Adipocyte (in vitro differentiated cells): ENCODE results near the gene TMEM52.

Experiments
- DNase-seq: peaks from one replicate; pipeline ENCODE4 v3.0.0-alpha.2; 2015; ENCODE audit warnings: low read depth
- H3K27me3 ChIP-seq: replicated peaks from 2 replicates; pipeline ENCODE4 v1.7.0; 2013; ENCODE audit warnings: mild to moderate bottlenecking, low read length, moderate library complexity; ENCODE audit not compliant: control insufficient read depth, insufficient read depth
- H3K36me3 ChIP-seq: 2 replicates; pipeline ENCODE4 v1.7.0; 2013; ENCODE audit warnings: low read length, mild to moderate bottlenecking, moderate library complexity; ENCODE audit not compliant: control insufficient read depth, insufficient read depth, severe bottlenecking
- H3K4me1 ChIP-seq: 2 replicates; pipeline ENCODE4 v1.7.0; 2013; ENCODE audit warnings: mild to moderate bottlenecking, low read length, moderate library complexity; ENCODE audit not compliant: control insufficient read depth, insufficient read depth
- H3K4me3 ChIP-seq: 2 replicates; pipeline ENCODE4 v1.7.0; 2013; ENCODE audit warnings: mild to moderate bottlenecking, low read length, moderate library complexity
- H3K9ac ChIP-seq: 2 replicates; pipeline ENCODE4 v1.7.0; 2013; ENCODE audit warnings: mild to moderate bottlenecking, low read length, moderate library complexity
- H3K9me3 ChIP-seq: 2 replicates; pipeline ENCODE4 v1.7.0; 2013; ENCODE audit warnings: mild to moderate bottlenecking, low read length, moderate library complexity; ENCODE audit not compliant: control insufficient read depth

TMEM52 gene

DNA sequence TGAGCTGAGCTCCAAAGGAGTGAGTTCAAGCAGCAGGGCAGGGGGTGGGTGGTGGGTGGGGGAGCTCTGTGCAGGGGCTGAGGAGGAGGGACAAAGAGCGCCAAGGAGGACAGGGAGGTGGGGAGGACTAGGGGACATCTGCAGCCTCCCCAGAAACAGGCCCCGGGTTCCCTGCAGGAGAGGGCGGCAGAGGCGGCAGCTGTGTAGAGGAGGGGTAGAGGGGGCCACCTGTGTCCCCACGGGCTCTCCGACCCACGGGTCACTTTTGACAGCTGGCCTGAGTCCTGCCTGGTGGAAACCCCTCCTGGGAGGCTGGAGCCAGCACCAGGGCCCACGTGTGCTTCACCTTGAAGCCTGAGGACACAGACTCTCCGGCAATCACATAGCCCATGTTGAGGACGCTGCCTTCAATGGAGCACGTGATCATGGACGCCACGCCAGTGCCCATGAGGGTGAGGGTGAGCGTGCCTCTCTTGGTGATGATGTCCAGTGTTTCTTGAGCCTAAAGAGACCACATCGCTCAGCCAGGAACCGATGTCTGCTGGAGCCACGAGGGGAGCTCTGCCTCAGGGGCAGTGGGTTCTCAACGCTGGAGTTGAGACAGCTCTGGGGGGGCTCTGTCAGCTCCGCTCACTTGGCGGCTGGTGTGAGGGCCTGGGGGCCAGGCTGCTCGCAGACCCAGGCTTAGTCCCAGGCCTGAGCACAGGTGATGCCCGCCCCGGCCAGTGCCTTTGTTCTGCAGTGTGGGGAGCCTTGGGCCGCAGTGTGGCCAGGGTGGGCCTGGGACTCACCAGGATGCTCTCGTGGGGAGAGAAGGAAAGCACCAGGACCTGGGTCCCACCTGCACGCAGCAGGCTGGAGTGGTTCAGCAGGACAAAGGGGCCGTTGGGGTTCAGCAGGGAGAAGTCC, 6.6 kb upstream of the TMEM52 start:
- no peaks in the 10 kb centered on the region for H3K36me3 ChIP-seq
- DNase-seq = no peak
- no peaks in the 10 kb centered on the region for H3K4me1 ChIP-seq
- H3K9me3 ChIP-seq = no peaks in the 10 kb centered on the region
- H3K27me3 ChIP-seq = peaks cover 10% of the 10 kb centered on the region
- H3K9ac ChIP-seq = no peak overlapping the region
- no peak overlapping the region for H3K4me3 ChIP-seq

- H3K9me3 ChIP-seq = no peaks in the 10 kb centered on the region
- no peak for DNase-seq
- H3K9ac ChIP-seq = no peak overlapping the region
- no peaks in the 10 kb centered on the region for H3K36me3 ChIP-seq
- H3K4me3 ChIP-seq = no peak overlapping the region
- peaks cover 10% of the 10 kb centered on the region for H3K27me3 ChIP-seq
- H3K4me1 ChIP-seq = no peaks in the 10 kb centered on the region
These were observed 5.8 kb upstream of the TMEM52 start for GRCh38 chr1:1924849-1925248.

DNA sequence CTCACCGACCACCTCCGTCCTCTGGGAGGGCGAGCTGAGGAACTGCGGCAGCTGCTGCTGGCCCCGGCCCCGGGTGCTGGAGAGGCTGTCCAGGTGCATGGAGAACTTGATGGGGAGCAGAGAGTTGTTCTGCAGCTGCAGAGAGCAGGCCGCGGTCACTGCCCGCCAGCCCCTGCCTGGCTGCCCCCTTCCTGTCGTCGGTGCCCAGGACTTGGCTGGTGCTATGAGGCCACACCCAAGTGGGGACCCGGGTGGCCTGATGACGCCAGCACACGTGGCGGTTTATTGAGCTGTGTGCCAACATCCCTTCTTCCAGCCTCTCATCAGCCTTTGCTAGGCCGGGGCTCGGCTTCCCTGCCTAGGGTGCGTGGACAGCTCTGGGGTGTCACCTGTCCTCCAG, 5.3 kb upstream of the TMEM52 start:
- no peak overlapping the region for H3K4me3 ChIP-seq
- peaks cover 10% of the 10 kb centered on the region for H3K27me3 ChIP-seq
- no peak for DNase-seq
- H3K9ac ChIP-seq = no peak overlapping the region
- no peaks in the 10 kb centered on the region for H3K9me3 ChIP-seq
- no peaks in the 10 kb centered on the region for H3K36me3 ChIP-seq
- H3K4me1 ChIP-seq = no peaks in the 10 kb centered on the region

DNA sequence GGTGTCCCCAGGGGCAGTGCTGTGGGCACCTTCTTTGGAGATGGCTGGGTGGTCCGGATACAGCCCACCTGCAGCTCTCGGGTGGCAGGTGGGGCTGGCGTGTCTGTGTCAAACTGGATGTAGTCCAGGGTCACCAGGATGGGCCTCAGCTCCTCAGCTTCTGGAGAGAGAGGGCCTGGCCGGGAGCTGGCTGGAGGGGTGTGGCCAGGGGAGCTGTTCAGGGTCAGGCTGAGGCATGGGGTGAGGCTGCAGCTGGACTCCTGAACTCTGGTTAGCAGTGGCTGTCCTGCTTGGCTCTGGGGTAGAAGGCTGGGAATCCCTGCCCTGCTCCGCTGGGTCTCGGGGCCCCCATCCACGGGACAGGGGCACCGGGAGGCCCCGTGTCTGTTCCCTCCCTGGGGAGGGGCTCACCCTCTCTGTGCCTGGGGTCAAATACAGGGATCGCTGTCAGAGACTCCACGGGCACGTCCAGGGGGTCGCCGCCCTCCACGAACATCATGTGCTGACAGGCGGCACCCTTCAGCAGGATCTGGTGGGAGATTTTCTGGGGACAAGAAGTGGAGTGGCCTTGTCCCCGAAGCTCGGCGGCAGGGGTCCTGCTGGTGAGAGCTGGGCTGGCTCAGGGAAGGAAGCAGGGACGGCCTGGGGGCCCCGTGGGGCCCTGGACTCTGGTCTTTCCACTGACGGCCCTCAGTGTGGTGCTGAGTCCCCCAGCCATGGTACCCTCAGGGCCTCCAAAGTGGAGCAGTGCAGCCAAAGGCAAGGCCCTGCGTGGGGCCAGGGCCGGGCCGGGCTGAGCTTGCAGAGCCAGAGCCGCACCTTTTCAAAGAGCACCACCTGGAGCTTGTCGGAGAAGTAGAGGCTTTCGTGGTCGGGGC, 4.1 kb upstream of the TMEM52 start:
- DNase-seq = no peak
- peaks cover 8% of the 10 kb centered on the region for H3K27me3 ChIP-seq

DNA sequence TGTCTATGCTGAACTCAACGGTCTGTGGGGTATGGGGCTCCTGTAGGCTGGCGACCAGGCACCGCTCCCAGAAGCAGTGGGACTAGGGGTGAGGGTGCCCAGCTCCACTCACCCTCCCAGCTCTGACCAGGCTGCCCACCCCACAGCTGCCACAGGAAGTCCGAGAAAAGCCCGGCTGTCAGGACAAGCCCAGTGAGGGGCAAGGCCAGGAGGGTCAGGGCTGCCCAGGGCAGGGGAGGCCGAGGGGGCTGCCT, 3.5 kb upstream of the TMEM52 start:
- no peaks in the 10 kb centered on the region for H3K36me3 ChIP-seq
- no peak overlapping the region for H3K9ac ChIP-seq
- no peak for DNase-seq
- H3K4me3 ChIP-seq = no peak overlapping the region
- H3K9me3 ChIP-seq = no peaks in the 10 kb centered on the region
- H3K27me3 ChIP-seq = peaks cover 13% of the 10 kb centered on the region
- peaks cover 8% of the 10 kb centered on the region for H3K4me1 ChIP-seq

More for the DNA sequence above, 4.1 kb upstream of the TMEM52 start:
- Histone ChIP-seq H3K4me1 (peaks cover 8% of the 10 kb centered on the region), H3K9me3 (no peaks in the 10 kb centered on the region), H3K36me3 (no peaks in the 10 kb centered on the region), H3K9ac (no peak overlapping the region), H3K4me3 (no peak overlapping the region)

DNA sequence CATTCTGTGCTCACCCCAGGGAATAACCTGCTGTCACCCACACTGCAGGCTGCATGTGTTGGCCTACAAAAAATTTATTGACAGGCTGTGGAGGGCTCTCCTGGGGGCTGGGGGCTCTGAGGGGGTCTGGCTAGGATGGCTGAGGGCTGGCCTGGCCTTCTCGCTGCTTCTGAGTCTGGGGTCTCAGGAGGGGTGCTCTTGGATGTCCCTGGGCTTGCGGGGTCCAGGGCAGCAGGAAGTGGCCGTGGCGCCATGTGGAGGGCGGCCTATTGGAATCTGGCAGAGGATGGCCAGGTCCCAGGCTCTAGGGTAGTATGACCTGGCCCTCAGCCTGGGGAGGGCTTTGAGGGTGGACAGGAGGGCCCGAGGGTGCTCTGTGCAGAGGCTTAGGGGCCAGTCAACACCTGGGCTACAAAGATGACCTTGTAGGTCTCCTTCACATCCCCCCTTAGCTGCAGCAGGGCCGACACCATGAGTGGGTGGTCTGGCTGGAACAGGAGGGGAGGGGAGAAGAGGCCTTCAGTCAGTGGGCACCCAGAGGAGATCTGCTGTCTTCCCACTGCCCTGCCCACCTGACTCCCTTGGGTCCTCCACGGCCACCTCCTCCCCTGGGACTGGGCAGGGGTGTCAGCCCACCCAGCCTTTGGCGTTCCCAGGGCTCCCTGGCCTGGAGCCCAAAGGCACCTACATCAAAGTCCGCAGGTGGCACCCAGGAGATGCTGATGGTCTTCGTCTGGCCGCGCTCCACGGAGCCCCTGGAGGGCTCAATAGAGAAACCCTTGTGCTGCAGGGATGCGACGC, 3.0 kb upstream of the TMEM52 start:
- no peak overlapping the region for H3K4me3 ChIP-seq
- H3K4me1 ChIP-seq = peaks cover 8% of the 10 kb centered on the region
- no peak for DNase-seq
- peaks cover 18% of the 10 kb centered on the region for H3K27me3 ChIP-seq
- H3K9ac ChIP-seq = no peak overlapping the region
- no peaks in the 10 kb centered on the region for H3K36me3 ChIP-seq
- H3K9me3 ChIP-seq = no peaks in the 10 kb centered on the region

- H3K4me1 ChIP-seq = peaks cover 8% of the 10 kb centered on the region
- no peaks in the 10 kb centered on the region for H3K36me3 ChIP-seq
- no peak for DNase-seq
- no peak overlapping the region for H3K9ac ChIP-seq
- H3K9me3 ChIP-seq = no peaks in the 10 kb centered on the region
- no peak overlapping the region for H3K4me3 ChIP-seq
- H3K27me3 ChIP-seq = peaks cover 18% of the 10 kb centered on the region
These were observed 2.4 kb upstream of the TMEM52 start for GRCh38 chr1:1921459-1921862.

GRCh38 chr1:1920608-1921458, 1.8 kb upstream of the TMEM52 start:
- peaks cover 8% of the 10 kb centered on the region for H3K4me1 ChIP-seq
- H3K36me3 ChIP-seq = no peaks in the 10 kb centered on the region
- no peaks in the 10 kb centered on the region for H3K9me3 ChIP-seq
- peaks cover 20% of the 10 kb centered on the region for H3K27me3 ChIP-seq
- DNase-seq = no peak
- no peak overlapping the region for H3K4me3 ChIP-seq
- H3K9ac ChIP-seq = no peak overlapping the region

- H3K9me3 ChIP-seq = no peaks in the 10 kb centered on the region
- DNase-seq = no peak
- no peaks in the 10 kb centered on the region for H3K36me3 ChIP-seq
- H3K27me3 ChIP-seq = peaks cover 23% of the 10 kb centered on the region
- no peak overlapping the region for H3K4me3 ChIP-seq
- H3K9ac ChIP-seq = no peak overlapping the region
- peaks cover 8% of the 10 kb centered on the region for H3K4me1 ChIP-seq
These were observed 1.1 kb upstream of the TMEM52 start for GRCh38 chr1:1920057-1920607.

DNA sequence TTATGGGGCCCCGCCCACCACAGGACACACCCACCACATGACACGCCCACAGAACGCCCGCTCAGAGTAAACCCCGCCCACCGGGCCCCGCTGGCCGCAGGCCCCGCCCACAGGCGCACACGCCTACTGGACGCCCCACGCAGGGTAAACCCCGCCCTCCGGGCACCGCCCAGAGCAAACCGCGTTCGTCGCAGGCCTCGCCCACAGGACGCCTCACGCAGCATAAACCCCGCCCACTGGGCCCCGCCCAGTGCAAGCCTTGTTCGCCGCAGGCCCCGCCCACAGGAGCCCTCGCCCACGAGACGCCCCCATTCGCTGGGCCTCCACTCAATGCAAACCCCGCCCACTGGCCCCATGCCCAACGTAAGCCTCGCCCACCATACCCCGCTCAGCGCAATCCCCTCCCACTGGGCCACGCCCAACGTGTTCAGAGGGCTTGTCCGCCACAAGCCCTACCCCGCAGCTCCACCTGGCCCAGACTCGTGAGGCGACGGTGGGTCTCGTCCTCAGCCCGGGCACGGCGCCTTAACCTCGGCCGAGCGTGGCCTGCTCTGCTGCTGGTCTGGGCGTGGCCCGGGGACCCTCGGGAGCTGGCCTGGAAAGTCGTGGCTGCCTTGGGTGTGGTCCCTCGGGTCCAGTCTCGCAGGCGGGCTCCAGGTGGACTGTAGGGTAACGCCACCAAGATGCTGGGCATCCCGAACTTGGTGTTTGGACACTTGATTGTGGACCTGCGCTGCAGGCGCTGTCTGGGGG, 401 bp upstream of the TMEM52 start:
- Histone ChIP-seq H3K36me3 (no peaks in the 10 kb centered on the region), H3K27me3 (peaks cover 23% of the 10 kb centered on the region), H3K9me3 (no peaks in the 10 kb centered on the region), H3K4me3 (peak overlapping the region; percentile 74), H3K4me1 (peaks cover 8% of the 10 kb centered on the region), H3K9ac (no peak overlapping the region)
- DNase-seq = peak; percentile 96
